ENCODE results near the gene STIM1. TPM values are rescaled to one million over a fixed set of nuclear protein-coding genes. Genes with fewer than 3 reads are reported as not detected.

Gene STIM1
- total RNA-seq, 1 donor from 2014 or later: 45.9 TPM

- DNase-seq (ENCODE audit: low spot score): no peak
- no peak for ATAC-seq
Observed at GRCh38 chr11:3830088-3830487, 25.4 kb upstream of the STIM1 start.

- ATAC-seq: no peak
- no peak for DNase-seq (ENCODE audit: low spot score)
Observed at GRCh38 chr11:3830730-3831129, 24.7 kb upstream of the STIM1 start.

- DNase-seq (ENCODE audit: low spot score): no peak
- peak; percentile 50 for ATAC-seq
Observed at GRCh38 chr11:3831378-3832239, 23.9 kb upstream of the STIM1 start.

GRCh38 chr11:3832816-3833215 is 22.6 kb upstream of the STIM1 start:
- no peak for DNase-seq (ENCODE audit: low spot score)
- ATAC-seq: no peak

GRCh38 chr11:3833449-3833848 is 22.0 kb upstream of the STIM1 start:
- DNase-seq (ENCODE audit: low spot score): no peak
- no peak for ATAC-seq

- ATAC-seq (no peak), DNase-seq (ENCODE audit: low spot score) (no peak)
Observed at GRCh38 chr11:3834349-3834663, 21.2 kb upstream of the STIM1 start.

GRCh38 chr11:3834664-3835461 is 20.6 kb upstream of the STIM1 start:
- ATAC-seq (peak; percentile 36), DNase-seq (ENCODE audit: low spot score) (no peak)

- ATAC-seq (no peak), DNase-seq (ENCODE audit: low spot score) (no peak)
Observed at GRCh38 chr11:3835751-3836150, 19.7 kb upstream of the STIM1 start.

GRCh38 chr11:3836903-3837302 is 18.6 kb upstream of the STIM1 start:
- no peak for ATAC-seq

GRCh38 chr11:3837793-3838192 is 17.7 kb upstream of the STIM1 start:
- ATAC-seq (no peak), DNase-seq (ENCODE audit: low spot score) (no peak)

More at GRCh38 chr11:3836903-3837302, 18.6 kb upstream of the STIM1 start:
- DNase-seq (ENCODE audit: low spot score): no peak

GRCh38 chr11:3838504-3838903 is 17.0 kb upstream of the STIM1 start:
- DNase-seq (ENCODE audit: low spot score) (no peak), ATAC-seq (no peak)

- no peak for DNase-seq (ENCODE audit: low spot score)
- ATAC-seq: peak; percentile 56
Observed at GRCh38 chr11:3840004-3840869, 15.2 kb upstream of the STIM1 start.

- peak; percentile 84 for ATAC-seq
- DNase-seq (ENCODE audit: low spot score): peak; percentile 79
Observed at GRCh38 chr11:3840870-3841425, 14.5 kb upstream of the STIM1 start, which contains the start of gene RHOG. TSS of gene RHOG (minus strand) at chr11:3840959. CDS start at chr11:3828138, 12,821 bp downstream.

GRCh38 chr11:3841426-3842350 is 13.8 kb upstream of the STIM1 start:
- ATAC-seq: peak; percentile 83
- DNase-seq (ENCODE audit: low spot score): peak; percentile 87

GRCh38 chr11:3843326-3843725 is 12.1 kb upstream of the STIM1 start:
- DNase-seq (ENCODE audit: low spot score): no peak
- ATAC-seq: no peak

GRCh38 chr11:3845246-3845645 is 10.2 kb upstream of the STIM1 start:
- DNase-seq (ENCODE audit: low spot score) (no peak), ATAC-seq (no peak)

- DNase-seq (ENCODE audit: low spot score): no peak
- ATAC-seq: no peak
Observed at GRCh38 chr11:3845670-3846069, 9.8 kb upstream of the STIM1 start.

- DNase-seq (ENCODE audit: low spot score) (no peak), ATAC-seq (peak; percentile 88)
Observed at GRCh38 chr11:3849297-3849874, 6.1 kb upstream of the STIM1 start.

- no peak for DNase-seq (ENCODE audit: low spot score)
- ATAC-seq: no peak
Observed at GRCh38 chr11:3853545-3853842, 2.0 kb upstream of the STIM1 start.

All from left lobe of liver (tissue), 2 donors.